ENCODE results near the gene GCLC. TPM values are rescaled to one million over a fixed set of nuclear protein-coding genes. Genes with fewer than 3 reads are reported as not detected.

GCLC gene
- total and polyA plus RNA-seq, 2 experiments from 2014 or later, result 16.9 to 40.3 TPM

GRCh38 chr6:53588816-53589509, 44.1 kb upstream of the GCLC start:
- H3K4me3 ChIP-seq, result no peak overlapping the region
- ATAC-seq (peak; percentile 29; the same call in 2 of the 3 replicates), DNase-seq (ENCODE audit: low spot score) (no peak)
- no peaks in the 10 kb centered on the region for H3F3A ChIP-seq (replicated peaks; ENCODE audit: low read depth)
- no peaks in the 10 kb centered on the region for H3K27me3 ChIP-seq (ENCODE audit: insufficient read depth)
- H3K27me3 Mint-ChIP-seq (ENCODE audit: insufficient read depth, low read depth, poor library complexity), result peaks cover 2% of the 10 kb centered on the region
- H3K27ac Mint-ChIP-seq, result no peak overlapping the region
- peaks cover 5% of the 10 kb centered on the region; the same call in 1 of the 2 replicates for H3K4me1 ChIP-seq (ENCODE audit: insufficient read depth)
- no peaks in the 10 kb centered on the region for H4K20me1 ChIP-seq (replicated peaks; ENCODE audit: insufficient read depth)
- no peaks in the 10 kb centered on the region for H3K36me3 Mint-ChIP-seq (ENCODE audit: low read depth)
- H3K4me1 Mint-ChIP-seq, result peaks cover 10% of the 10 kb centered on the region; the same call in 2 of the 3 replicates
- TF ChIP-seq JUNB (IDR thresholded peaks at IDR 0.05; ENCODE audit: unreplicated experiment), result no peak
- no peak for TF ChIP-seq ZNF114 (CRISPR knock-in tag; IDR thresholded peaks at IDR 0.05)
- no peak for TF ChIP-seq STAT1 (IDR thresholded peaks at IDR 0.05; ENCODE audit: unreplicated experiment)
- TF ChIP-seq CREB1 (CRISPR knock-in tag; IDR thresholded peaks at IDR 0.05; ENCODE audit: low read depth), result no peak
- TF ChIP-seq ETS1 (IDR thresholded peaks at IDR 0.05), result no peak
- no peak for TF ChIP-seq EZH2phosphoT487 (IDR thresholded peaks at IDR 0.05; ENCODE audit: unreplicated experiment)
- H3K4me3 Mint-ChIP-seq, result no peak overlapping the region
- H2AFZ ChIP-seq, result no peak overlapping the region; the same call in 1 of the 2 replicates
- no peaks in the 10 kb centered on the region for H3K9me3 Mint-ChIP-seq
- no peak overlapping the region for H3K4me2 ChIP-seq
- no peaks in the 10 kb centered on the region for H3K9me2 ChIP-seq (ENCODE audit: insufficient read depth)
- H3K36me3 ChIP-seq (ENCODE audit: insufficient read depth), result no peaks in the 10 kb centered on the region
- no peaks in the 10 kb centered on the region for H3K79me2 ChIP-seq (replicated peaks; ENCODE audit: insufficient read depth)
- H3K27ac ChIP-seq (ENCODE audit: low read depth), result no peak overlapping the region

GRCh38 chr6:53587291-53587690, 42.4 kb upstream of the GCLC start:
- Histone ChIP-seq H3K4me1 (ENCODE audit: insufficient read depth) (peaks cover 5% of the 10 kb centered on the region; the same call in 1 of the 2 replicates), H3K36me3 (ENCODE audit: insufficient read depth) (no peaks in the 10 kb centered on the region), H4K20me1 (replicated peaks; ENCODE audit: insufficient read depth) (no peaks in the 10 kb centered on the region), H3K9me2 (ENCODE audit: insufficient read depth) (no peaks in the 10 kb centered on the region), H3F3A (replicated peaks; ENCODE audit: low read depth) (no peaks in the 10 kb centered on the region), H2AFZ (no peak overlapping the region), H3K79me2 (replicated peaks; ENCODE audit: insufficient read depth) (no peaks in the 10 kb centered on the region), H3K27me3 (ENCODE audit: insufficient read depth) (no peaks in the 10 kb centered on the region), H3K4me2 (0 out of 2 replicates have a peak overlapping the region, but pooled peaks have one; percentile 1), H3K27ac (ENCODE audit: low read depth) (no peak overlapping the region), H3K4me3 (no peak overlapping the region)
- peaks cover 2% of the 10 kb centered on the region for H3K27me3 Mint-ChIP-seq (ENCODE audit: insufficient read depth, low read depth, poor library complexity)
- DNase-seq (ENCODE audit: low spot score) (peak; percentile 40), ATAC-seq (no peak)
- peaks cover 10% of the 10 kb centered on the region; the same call in 2 of the 3 replicates for H3K4me1 Mint-ChIP-seq
- H3K27ac Mint-ChIP-seq, result no peak overlapping the region
- H3K9me3 Mint-ChIP-seq, result no peaks in the 10 kb centered on the region
- H3K4me3 Mint-ChIP-seq, result no peak overlapping the region
- no peaks in the 10 kb centered on the region for H3K36me3 Mint-ChIP-seq (ENCODE audit: low read depth)
- no peak for TF ChIP-seq CTCF (conservative IDR thresholded peaks at IDR 0.05; ENCODE audit: low read depth in 2 of 2)
- TF ChIP-seq ZNF114 (CRISPR knock-in tag; IDR thresholded peaks at IDR 0.05), result no peak
- no peak for TF ChIP-seq JUNB (IDR thresholded peaks at IDR 0.05; ENCODE audit: unreplicated experiment)
- no peak for TF ChIP-seq NANOG (IDR thresholded peaks at IDR 0.05; ENCODE audit: borderline replicate concordance)
- TF ChIP-seq EZH2 (IDR thresholded peaks at IDR 0.05; ENCODE audit: low read depth, unreplicated experiment), result no peak
- TF ChIP-seq ZNF331 (CRISPR knock-in tag; IDR thresholded peaks at IDR 0.05; ENCODE audit: low read depth), result no peak
- no peak for TF ChIP-seq ZNF462 (CRISPR knock-in tag; IDR thresholded peaks at IDR 0.05)
- TF ChIP-seq STAT1 (IDR thresholded peaks at IDR 0.05; ENCODE audit: unreplicated experiment), result no peak
- no peak for TF ChIP-seq EZH2phosphoT487 (IDR thresholded peaks at IDR 0.05; ENCODE audit: unreplicated experiment)
- TF ChIP-seq CREB1 (CRISPR knock-in tag; IDR thresholded peaks at IDR 0.05; ENCODE audit: low read depth), result no peak
